Stimulated activated CD4-positive, alpha-beta T cell treated with anti-CD3 and anti-CD28 coated beads, Interleukin-1b, Interleukin-23, amount 100 ng/mL, for 48 hours (primary cell): ENCODE data around the gene GARIN5B.
"Not testable (repeated sequence)": the region's sequence is repeated elsewhere in the genome, so short reads cannot be mapped to it uniquely, and the experiment has no call there.

ENCODE experiments used
- DNase-seq: peaks from one replicate; pipeline ENCODE4 v3.0.0-alpha.2; 2020

GARIN5B gene

DNA sequence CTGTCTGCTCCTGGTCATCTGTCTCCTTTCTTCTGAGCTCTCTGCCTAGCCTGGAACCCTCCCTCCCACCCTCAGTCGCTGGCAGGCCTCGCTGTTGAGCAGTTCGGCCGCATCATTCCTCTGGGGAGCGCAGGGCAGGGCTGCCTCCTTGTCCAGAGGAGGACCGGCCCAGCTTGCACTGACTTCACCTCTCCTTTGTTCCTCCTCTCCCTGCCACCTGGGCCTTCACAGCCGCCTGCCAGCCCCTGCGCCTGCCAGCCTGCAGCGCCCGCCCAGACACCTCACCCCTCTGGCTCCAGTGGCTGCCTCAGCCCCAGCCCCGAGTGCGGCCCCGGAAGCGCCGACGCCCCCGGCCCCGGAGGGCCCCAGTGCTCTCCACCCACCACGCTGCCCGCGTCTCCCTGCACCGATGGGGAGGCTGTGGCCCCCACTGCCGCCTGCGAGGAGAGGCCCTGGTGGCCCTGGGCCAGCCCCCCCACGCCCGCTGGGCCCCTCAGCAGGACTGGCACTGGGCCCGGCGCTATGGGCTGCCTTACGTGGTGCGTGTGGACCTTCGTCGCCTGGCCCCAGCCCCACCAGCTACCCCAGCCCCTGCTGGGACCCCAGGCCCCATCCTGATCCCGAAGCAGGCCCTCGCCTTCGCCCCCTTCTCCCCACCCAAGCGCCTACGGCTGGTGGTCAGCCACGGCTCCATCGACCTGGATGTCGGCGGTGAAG, 16.2 kb downstream of the GARIN5B start:
- no peak for DNase-seq

GRCh38 chr19:55345818-55346724, 17.0 kb downstream of the GARIN5B start:
- no peak for DNase-seq

- DNase-seq = no peak
Measured at GRCh38 chr19:55345101-55345817, 17.8 kb downstream of the GARIN5B start.

DNA sequence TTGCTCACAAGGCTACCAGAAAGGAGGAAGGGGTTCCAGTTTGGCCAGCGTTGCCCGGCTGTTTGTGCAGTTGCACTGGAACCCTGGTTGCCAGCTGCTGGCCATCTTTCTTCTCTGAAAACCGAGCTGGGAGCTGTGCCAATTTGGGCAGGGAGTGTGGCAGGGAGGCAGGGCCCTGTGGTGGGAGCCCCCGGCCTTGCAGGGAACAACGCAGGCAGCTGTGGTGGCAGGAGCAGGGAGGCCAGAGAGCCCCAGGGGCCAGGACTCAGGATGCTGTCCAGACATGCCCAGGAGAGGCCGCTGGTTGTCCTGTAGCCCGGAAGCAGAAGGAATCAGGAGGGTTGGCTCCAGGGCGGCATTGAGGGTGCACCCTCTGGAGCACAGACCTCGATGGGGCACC, 18.6 kb downstream of the GARIN5B start:
- no peak for DNase-seq

GRCh38 chr19:55341595-55342531, 21.2 kb downstream of the GARIN5B start:
- DNase-seq = no peak

DNA sequence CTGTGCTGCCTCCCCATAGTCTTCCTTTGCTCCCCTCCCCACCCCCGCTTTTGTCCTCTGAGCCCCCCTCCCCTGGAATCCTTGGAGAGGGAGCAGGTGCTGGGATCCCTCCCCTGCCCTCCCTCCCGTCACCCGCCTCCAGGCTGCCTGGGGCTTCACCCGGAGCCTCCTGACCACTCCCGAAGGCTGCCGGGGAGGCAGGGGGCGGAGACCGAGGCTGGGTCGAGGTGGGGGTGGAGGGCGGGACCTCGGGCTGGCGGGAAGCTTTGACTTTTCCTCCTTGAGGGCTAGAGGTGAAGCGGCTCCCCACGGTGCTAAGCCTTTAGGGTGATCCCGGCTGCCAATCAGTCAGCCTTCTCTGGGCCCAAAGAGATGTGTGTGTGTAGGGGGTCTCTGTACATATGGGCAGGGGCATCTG, 21.9 kb downstream of the GARIN5B start:
- DNase-seq = peak; percentile 69

GRCh38 chr19:55340784-55341147, 22.3 kb downstream of the GARIN5B start:
- DNase-seq = peak; percentile 25

DNA sequence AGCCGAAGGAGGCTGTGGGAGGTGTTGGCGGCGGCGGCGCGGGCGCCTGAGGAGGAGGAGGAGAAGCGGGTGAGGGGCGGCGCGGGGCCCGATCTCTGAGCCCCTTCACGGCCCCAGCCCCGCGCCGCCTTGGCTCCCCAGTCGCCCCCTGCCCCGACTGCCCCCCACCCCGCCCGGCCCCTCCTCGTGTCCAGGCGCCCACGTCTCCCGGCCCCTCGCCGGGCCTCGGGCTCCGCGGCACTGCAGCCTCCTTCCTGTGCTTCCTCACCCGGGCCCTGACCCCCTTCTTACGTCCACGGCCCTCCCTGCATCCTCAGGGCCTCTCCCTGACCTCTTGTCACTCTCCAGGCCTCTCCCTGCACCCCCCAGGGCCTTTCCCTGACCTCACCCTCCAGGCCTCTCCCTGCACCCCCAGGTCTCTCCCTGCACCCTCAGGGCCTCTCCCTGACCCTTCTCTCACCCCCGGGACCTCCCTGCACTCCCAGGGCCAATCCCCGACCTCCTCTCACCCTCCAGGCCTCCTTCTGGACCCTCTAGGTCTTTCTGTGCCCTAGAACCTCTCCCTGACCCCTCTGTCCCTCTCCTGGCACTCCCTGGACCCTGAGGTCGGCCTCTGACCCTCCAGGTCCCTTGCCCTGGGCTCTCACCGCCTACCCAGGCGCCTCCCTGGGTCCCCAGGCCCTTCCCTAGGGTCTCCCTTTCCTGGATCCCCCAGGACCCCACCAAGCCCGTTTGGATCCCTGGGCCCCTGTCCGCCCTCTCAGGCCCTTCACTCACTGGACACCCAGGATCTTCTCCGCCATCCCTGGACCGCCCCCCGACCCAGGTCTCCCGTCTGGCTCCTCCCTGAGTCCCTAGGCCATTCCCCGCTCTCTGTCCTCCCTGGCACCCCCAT, 22.9 kb downstream of the GARIN5B start:
- no peak for DNase-seq

GRCh38 chr19:55339105-55339888, 23.8 kb downstream of the GARIN5B start, which contains the start of gene KMT5C:
KMT5C (plus strand) TSS chr19:55339876; CDS start chr19:55341937, 2,061 bp downstream.
- peak; percentile 100 for DNase-seq

DNA sequence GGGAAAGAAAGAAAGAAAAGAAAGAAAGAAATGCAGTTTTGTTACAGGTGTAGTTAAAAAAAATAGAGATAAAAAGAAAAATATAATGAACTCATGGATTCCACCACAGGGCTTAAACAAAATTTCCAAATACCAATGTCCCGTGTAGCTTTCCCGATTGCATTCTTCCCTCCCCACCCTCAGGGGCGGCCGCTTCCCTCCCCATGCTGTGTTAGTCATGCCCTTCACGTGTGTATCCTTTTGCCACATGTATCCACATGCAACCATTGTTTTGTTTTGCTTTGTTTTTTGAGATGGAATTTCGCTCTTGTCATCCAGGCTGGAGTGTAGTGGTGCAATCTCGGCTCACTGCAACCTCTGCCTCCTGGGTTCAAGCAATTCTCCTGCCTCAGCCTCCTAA, 27.0 kb downstream of the GARIN5B start:
- DNase-seq = no peak

DNA sequence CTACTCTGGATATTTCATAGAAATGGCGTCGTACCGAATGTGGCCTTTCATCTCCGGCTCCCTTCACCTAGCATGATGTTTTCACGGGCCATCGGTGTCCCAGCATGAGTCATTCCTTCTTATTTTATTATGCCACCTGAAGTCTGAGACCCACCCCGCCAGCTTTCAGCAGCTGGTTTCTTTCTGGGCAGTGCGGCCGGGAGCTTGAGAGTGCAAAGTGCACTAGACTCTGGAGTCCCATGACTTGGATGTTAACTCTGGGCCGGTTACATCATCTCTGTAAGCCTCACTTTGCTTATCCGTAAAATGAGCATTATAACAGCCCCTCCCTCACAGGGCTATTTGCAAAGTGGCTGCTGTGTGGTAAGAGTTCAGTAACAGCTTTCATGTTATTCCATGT, 29.2 kb downstream of the GARIN5B start:
- DNase-seq = no peak

DNA sequence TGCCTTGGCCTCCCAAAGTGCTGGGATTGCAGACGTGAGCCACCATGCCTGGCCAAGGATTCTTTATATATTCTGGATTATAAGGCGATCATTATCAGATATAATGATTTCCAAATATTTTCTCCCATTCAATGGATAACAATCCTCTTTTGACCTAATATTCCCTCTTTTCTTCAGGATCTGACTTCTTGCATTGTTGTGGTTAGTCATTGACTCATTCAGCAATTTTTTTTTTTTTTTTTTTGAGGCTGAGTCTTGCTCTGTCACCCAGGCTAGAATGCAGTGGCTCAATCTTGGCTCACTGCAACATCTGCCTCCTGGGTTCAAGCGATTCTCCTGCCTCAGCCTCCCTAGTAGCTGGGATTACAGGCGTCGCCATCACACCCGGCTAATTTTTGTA, 33.3 kb downstream of the GARIN5B start:
- not testable (repeated sequence) for DNase-seq

GRCh38 chr19:55328774-55329318, 34.2 kb downstream of the GARIN5B start:
- not testable (repeated sequence) for DNase-seq

DNA sequence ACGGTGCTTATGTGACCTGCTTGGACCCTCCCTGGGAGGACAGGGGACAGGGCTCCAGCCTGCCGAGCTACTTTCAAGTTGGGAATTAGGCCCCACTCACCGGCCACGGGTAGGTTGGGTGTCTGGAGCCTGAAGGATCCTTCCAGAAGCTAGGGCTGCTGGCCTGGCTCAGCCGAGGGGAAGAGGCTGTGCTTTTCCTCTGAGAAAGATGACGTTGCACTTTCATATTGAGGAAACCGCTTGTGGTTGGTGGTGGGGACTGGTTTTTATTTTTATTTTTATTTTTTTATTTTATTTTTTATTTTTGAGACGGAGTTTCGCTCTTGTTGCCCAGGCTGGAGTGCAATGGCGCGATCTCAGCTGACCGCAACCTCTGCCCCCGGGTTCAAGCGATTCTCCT, 37.9 kb downstream of the GARIN5B start, which contains the start of gene TMEM150B:
Gene TMEM150B, minus strand, starts transcription at position 170 of the 400 bp plus-strand sequence. CDS start 4,305 bp downstream, outside the sequence.
- DNase-seq = no peak

GRCh38 chr19:55324662-55325061, 38.4 kb downstream of the GARIN5B start:
- DNase-seq = no peak

DNA sequence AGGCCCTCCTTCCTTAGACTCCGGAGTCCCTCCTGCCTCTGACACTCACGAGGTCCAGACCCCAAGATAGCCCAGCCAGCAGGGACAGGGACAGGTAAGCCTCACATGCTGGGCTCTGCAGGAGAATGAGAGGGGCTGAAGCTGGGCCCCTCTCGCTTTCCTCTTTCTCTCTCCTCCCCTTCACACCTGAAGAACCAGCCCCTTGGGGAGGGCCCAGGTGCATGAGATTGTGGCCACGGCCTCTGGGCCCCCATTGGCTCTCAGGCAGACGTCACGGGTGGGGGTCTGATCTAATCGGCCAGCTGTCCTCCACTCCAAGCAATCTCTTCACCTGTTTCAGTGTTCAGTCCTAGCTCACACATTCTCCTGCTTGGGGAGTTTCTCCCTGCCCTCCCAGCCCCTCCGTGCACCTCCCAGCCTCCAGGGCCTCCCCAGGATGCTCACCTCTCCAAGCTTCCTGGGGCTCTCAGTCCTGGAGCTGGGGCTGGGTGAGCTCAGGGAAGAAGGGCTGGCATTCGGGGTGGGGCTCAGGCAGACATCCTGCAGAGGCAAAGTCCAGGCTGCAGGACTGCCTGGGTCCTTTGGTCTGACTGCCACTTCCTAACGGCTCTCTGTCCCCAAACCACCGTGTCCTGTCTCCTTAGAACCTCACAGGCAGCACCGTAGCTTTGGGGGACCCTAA, 40.7 kb downstream of the GARIN5B start:
- DNase-seq = no peak

GRCh38 chr19:55321466-55322137, 41.5 kb downstream of the GARIN5B start:
- DNase-seq = no peak

DNA sequence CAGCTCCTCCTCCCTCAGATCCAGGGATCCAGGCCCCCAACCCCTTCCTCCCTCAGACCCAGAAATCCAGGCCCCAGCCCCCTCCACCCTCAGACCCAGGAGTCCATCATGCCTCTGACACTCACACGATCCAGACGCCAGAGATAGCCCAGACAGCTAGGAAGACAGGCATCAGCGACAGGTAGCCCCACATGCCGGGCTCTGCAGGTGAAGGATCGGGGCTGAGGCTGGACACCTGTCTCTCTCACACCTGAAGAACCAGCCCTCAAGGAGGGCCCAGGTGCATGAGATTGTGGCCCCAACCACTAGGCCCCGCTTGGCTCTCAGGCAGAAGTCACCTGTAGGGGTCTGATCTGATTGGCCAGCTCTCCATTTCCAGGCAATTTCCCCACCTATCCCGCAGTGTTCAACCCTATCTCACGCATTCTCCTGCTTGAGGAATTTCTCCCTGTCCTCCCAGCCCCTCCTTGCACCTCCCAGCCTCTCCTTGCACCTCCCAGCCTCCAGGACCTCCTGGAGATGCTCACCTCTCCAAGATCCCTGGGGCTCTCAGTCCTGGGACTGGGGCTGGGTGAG, 42.1 kb downstream of the GARIN5B start:
- no peak for DNase-seq
